ENCODE measurements around the gene HS3ST3A1.

Gene HS3ST3A1

DNA sequence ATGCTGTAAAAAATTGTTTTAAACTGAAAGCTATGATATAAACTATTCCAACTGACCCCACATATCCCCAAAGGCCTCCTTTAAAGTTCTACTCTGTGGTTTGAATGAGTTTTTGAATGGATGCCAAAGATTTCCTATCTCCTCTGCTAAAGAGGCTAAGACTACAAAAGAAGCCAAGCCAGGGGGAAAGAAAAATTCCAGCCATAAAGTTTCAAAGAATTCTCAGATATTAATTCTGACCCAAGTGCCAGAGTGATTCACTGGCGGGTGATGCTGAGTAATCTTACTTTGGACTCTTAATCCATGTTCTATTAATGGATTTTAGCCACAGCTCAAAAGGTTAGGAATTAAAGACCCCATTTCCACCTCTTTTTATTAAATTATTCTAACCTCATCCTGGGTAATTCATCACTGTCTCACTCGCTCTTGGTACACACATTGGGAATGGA, 60.7 kb downstream of the HS3ST3A1 start:
- no peak for DNase-seq (ENCODE audit: extremely low read depth in 1 of 2, low read depth in 1 of 2)

DNA sequence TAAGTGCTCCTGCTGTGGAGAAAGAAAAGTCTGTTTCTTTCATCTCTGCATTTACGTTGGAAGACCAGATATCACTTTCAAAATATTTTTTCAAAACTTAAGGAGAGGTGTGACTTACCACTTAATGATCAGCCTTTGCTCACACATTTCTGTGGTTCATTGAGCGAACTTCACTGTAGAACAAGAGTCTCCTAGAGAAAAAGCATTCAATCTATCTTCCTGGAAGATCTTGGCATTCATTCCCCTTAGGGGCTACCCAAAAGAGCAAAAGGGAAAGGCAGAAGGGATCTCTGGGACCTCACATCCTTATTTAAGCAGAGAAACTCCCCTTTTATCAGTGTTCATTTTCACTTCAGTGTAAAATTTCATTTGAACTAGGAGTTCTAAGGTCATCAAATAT, 61.2 kb downstream of the HS3ST3A1 start:
- DNase-seq (ENCODE audit: extremely low read depth in 1 of 2, low read depth in 1 of 2), result no peak

DNA sequence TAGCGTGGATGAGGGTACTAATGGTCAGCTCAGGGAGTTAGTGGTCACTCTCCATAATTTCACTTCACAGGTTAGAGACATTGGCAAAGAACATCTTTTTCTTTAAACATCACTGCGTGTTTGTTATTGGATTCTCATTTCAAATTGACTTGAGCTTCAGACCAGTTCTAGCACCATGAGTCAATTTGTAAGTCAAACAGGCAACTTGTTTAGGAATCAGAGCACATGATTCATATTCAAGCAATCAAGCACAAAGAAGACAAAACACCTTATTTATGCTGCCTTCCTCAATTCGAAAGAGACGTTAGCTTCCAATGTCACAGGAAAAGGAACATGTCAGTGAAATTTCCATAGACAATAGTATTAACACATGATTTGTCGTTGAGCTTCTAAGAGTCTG, 62.3 kb downstream of the HS3ST3A1 start:
- DNase-seq (ENCODE audit: extremely low read depth in 1 of 2, low read depth in 1 of 2), result no peak

DNA sequence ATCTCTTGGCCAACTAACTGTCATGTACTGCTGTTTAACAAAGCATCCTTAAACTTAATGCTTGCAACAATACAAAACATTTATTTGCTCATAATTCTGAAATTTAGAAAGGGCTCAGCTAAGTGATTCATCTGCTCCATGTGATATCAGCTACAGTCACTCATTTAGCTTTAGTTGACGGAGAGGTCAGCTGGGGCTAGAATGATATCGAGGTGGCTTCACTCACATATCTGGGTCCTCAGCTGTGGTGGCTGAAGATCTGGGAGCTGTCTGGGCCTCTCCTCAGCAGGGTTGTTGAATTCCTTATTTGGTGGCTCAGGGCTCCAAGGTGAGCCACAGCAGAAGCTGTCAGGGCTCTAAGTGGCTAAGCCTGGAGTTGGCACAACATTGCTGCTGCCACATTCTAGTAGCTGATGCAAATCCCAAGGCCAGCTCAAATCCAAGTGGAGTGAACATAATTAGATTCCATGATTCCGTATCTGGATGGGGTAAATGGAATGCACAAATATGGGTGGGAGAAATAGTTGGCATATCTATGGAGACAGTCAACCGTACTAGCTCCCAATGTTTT, 62.8 kb downstream of the HS3ST3A1 start:
- no peak for DNase-seq (ENCODE audit: extremely low read depth in 1 of 2, low read depth in 1 of 2)

DNA sequence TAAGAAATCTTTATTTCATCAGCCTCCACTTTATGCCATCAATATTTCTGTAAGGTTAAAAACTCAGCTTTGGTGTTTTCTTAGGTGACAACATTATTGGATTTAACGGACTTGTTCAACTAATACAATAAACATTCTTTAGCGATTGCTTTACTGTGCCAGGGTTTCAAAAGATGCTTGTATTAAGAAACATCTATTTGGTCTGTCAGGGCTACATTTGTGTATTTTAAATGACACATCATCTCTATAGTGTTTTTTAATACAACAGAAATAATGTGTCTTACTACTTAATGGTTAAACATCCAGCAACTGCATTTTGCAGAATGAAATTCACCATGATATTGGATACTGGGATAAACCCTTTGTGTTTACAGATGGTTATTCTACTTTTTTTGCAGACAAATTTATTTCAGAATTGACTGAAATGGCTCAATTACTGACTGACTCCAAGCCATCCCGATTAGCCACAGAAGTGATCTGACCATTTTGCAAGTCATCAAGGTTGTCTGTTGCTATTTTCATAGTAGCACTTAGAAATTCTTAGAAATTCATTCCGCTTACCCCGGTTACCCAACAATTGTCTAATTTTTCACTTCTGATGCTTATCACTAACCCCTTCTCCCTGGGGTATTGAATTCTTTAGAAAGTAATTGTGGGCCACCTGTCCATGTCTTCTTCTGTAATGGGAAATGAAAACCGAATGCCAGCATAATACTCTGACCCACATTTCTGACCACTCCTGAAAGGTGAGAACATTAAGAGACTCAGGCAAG, 63.7 kb downstream of the HS3ST3A1 start:
- DNase-seq (ENCODE audit: extremely low read depth in 1 of 2, low read depth in 1 of 2), result no peak

DNA sequence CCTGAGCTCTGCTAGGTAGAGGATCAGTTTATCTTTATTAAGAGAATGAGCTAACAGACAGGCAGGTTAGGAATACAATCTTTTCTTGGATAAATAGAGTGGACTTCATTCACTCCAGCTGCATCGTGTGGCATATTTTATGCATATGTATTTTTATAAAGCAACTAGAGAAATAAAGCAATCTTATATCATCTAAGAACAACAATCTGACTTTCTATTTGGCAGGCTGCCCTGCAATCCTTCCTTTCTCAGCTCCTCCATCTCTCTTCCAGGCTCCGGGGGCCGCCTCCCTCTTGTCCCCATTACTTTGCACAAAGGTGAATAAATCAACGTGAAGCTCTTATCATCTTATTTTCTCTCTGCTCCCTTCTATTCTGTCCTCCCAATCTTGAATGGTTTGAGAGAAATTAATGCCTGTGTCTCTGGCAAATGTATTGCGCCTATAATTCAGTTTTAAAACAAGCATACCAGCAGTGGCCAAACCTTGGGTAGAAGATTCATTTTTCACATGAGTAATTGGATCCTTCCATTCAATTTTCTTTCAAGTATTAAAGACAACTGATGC, 64.5 kb downstream of the HS3ST3A1 start:
- DNase-seq (ENCODE audit: extremely low read depth in 1 of 2, low read depth in 1 of 2), result no peak

DNA sequence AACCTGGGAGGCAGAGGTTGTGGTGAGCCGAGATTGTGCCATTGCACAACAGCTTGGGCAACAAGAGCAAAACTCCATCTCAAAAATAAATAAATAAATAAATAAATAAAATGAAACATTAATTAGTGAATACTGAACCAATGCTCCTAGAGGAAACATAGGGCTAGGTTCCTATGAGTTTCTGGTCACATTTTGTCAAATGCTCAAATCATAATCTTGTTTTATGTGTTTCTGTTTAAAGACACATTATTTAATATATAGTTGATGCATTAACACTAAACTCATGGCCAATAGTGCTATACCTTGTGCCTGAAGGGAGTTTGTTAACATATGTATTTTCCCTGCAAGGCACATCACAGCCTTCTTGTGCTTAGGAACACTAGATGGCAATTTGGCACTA, 66.8 kb downstream of the HS3ST3A1 start:
- DNase-seq (ENCODE audit: extremely low read depth in 1 of 2, low read depth in 1 of 2), result no peak

DNA sequence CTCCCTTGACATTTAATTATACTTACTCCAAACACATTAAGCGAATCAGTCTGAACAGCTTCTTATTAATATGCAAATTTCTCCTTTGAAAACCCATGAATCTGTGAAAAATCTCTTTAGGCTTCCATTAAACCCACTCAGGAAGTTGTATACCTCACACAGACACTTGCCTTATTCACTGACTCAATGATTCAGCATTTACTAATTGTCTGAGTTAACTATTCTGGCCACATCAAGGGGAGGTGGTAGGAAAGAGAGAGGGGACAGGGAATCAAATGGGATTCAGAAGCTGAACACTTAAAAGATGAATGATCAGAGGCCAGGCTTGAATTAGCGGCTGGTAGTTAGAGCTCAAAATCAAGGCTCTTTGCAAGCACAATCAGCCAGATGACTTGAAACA, 70.0 kb downstream of the HS3ST3A1 start:
- no peak for DNase-seq (ENCODE audit: extremely low read depth in 1 of 2, low read depth in 1 of 2)

DNA sequence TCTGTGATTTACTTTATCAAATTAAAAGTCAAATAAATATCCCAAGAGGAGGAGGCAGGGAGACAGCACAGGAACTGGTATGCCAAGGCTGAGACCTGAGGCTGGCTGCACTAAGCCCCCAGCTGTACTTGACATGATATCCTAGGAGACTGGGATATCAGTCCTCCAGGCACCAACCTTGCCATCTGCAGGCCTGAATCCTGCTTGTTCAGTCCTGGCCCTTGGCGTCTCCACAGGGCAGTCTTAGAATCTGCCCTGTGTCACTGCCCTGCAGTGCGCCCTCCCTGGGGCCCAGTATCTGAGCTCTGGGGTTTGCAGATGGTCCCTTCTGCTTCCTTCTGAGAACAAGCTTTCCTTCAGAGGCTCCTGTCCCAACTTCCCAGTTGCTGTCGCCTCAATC, 75.9 kb downstream of the HS3ST3A1 start:
- DNase-seq (ENCODE audit: extremely low read depth in 1 of 2, low read depth in 1 of 2), result no peak

DNA sequence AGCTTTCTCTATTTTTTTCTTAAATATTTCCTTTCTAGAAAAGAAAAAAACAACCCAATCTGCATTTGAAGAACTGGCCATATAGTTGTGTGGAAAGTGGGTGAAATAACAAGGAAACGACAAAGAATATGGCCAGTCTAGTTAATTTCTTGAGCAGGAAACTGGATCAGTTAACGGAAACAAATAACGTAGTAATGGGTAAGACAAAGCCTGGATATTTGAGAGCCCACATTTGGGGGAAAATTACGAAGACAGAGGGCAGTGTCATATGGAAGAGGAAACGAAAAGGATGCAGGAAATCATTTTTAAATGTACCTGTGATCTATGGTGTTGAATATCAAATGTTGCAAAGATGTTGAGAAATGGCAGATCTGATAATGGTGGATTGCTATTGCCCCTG, 78.6 kb downstream of the HS3ST3A1 start:
- DNase-seq (ENCODE audit: extremely low read depth in 1 of 2, low read depth in 1 of 2), result no peak

DNA sequence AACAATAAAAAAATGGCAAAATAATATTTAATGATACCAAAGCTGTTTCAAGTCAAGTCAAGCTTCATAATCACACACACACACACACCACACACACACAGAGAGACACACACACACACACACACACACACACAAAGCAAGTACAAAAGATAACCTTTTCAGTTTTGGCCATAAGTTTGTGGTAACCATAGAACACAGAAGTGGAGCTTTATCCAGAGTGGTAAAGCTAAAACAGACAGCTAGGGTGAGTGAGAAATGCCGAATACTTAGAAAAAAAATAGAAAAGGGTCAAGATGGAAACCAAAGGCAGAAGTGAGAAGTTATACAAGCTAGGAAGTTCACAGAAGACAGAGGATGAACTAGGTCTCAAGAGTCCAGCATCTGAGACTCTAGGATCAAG, 79.0 kb downstream of the HS3ST3A1 start:
- DNase-seq (ENCODE audit: extremely low read depth in 1 of 2, low read depth in 1 of 2), result no peak

DNA sequence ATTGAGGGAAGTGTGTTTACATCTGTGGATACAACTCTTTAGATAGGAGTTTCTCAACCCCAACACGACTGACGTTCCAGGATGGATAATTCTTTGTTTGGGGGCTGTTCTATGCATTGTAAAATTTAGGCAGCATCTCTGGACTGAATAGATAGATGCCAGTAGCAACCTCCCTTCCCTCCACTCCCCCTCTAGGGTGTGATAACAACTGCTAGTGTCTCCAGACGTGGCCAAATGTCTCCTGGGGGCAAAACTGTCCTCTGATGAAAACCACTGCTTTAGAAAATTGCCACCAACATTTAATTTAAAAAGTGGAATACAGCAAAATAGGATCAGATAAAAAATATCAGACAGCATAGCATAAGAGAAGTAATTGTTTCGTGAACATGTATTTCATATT, 79.9 kb downstream of the HS3ST3A1 start:
- no peak for DNase-seq (ENCODE audit: extremely low read depth in 1 of 2, low read depth in 1 of 2)

DNA sequence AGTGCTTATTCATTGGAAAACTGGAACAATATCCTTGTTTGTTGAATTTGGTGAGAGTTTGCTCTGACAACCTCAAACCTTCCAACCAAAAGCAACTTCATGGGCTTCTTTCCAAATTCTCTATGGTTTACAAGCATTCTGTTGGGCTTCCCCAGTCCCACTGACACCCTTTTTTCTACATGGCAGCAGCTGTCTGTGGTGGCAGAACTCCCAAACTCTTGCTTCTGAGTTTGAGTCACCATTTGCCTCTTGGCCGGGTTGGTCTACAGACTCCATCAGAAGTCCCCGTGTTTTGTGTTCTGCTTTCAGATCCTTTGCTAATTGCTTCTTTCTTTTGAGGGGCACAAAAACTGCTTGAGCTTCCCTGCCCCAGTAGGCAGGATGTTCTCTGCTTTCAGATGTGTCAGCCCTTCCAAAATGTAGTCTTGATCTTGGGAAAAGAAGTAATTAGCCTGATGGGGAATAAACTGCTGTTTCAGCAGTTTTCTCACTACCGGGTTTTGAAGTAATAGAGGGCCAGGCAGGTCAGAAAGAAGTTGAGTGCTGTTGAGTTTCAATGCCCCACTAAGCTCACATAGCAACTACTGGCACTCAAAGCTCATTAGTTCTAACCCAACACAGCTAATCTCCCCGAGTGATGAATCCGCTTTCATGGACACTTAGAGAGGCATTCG, 80.7 kb downstream of the HS3ST3A1 start:
- DNase-seq (ENCODE audit: extremely low read depth in 1 of 2, low read depth in 1 of 2), result no peak

DNA sequence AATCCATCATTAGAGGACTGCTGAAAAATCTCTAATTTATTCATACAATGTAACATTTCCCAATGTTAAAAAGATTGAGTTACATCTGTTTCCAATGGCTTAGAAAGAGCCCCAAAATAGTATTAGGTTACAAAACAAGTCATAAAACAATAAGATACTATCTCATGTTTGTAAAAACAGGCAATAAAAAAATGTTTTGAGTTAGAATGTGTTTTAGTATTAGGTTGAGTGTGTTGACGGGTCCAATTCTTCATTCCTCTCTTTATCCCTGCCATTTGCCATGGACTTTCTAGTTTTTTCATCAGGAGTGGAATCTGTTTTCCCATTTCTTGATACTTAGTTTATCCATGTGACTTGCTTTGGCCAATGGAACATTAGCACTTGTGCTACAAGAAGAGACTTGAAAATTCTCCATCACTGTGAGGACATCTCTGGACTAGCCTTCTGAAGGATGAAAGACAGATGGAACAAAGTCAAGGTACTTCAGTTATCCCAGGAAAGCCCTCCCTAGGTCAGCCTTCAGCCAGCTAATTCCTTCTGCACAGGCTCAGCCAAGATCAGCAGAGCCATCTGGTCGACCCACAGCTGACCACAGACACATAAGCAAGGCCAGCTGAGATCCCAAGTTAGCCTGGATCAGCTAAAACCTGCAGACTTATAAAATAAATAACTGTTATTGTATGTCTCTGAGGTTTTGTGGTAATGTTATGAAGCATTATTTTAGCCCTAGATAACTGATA, 83.3 kb downstream of the HS3ST3A1 start:
- DNase-seq (ENCODE audit: extremely low read depth in 1 of 2, low read depth in 1 of 2), result no peak

DNA sequence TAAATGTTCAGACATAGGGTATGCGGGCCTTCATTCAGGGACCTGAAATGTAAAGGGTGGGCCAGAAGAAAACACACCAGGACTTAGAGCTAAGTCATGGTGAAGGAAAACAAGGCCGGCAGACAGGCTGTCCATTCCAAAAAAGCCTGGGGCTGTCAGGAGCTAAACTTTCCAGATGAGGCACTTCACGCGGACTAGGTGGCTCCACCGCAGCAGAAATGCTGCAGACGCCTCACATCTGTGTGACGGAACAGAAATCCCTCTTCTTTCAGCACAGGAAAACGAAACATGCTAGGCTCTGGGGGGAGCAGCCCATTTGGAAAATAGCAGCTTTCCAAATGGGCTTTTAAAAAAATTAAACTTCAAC, 88.7 kb downstream of the HS3ST3A1 start:
- DNase-seq (ENCODE audit: extremely low read depth in 1 of 2, low read depth in 1 of 2), result no peak

DNA sequence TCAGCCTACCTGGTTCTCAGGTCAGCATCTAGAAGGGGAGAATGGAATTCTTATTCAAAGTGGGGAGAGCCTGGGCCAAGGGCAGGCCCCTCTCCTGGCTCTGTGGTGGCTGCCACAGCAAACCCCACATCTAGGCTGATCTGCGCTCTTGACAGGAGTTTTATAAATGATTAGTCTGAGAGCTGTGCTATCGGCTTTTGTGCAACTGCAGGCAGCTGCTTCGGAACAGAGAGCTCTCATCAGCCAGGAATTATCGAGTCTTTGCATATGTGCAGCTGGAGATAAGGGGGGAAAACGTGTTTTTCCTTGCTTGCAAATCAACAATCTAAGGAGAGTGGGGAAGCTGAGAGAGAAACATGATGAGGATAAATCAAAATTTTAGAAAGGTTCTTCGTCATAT, 91.7 kb downstream of the HS3ST3A1 start:
- no peak for DNase-seq (ENCODE audit: extremely low read depth in 1 of 2, low read depth in 1 of 2)

DNA sequence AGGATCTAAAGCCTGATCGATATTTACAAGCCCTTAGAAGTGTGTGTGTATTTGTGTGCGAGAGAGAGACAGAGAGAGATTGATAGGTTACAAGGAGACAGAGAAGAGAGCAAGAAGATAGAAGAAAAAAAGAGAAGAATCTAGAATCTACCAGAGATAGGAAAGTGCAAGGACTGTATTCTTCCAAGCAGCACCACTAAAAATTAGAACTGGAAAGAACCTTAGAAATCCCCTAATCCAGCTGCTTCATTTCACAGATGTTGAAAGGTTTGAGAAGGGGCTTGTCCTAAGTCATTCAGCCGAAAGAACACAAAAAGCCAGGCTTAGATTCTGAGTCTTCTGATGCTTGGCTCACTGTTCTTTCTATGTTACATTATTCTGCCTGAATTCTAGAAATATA, 92.2 kb downstream of the HS3ST3A1 start:
- DNase-seq (ENCODE audit: extremely low read depth in 1 of 2, low read depth in 1 of 2), result no peak

DNA sequence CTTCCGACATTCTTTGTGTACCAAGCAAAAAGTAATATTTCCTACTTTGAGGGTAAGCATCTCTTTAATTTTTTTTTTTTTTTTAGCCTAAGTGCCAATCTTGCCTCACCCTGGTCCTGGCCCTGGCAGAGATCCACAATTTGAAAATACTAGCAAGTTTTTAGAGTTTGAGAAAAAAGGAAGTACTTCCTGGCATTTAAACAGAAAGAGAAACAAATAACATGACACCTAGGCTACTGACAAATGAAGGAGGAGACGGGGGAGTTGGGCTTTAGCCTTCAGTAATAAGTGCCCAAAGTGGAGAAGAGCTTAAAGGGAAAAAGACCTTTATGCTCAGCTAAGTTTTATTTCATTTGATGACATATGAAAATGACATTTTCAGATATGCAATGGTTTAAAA, 92.8 kb downstream of the HS3ST3A1 start:
- DNase-seq (ENCODE audit: extremely low read depth in 1 of 2, low read depth in 1 of 2), result no peak

DNA sequence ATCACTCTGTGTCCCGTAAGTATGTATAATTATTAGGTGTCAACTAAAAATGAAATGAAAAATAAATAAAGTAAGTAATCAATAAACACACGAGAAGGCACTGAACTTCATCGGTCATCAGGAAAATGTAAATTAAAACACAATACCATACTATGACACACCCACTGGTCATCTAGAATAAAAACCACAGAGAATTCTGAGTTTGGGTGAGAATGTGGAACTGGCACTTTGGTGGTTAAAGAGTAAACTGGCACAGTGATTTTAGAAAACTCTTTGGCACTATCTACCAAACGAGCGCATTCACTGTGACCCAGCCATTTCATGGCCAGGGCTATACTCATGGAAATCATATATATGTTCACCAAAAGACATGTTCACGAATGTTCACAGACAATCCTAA, 98.2 kb downstream of the HS3ST3A1 start:
- no peak for DNase-seq (ENCODE audit: extremely low read depth in 1 of 2, low read depth in 1 of 2)

DNA sequence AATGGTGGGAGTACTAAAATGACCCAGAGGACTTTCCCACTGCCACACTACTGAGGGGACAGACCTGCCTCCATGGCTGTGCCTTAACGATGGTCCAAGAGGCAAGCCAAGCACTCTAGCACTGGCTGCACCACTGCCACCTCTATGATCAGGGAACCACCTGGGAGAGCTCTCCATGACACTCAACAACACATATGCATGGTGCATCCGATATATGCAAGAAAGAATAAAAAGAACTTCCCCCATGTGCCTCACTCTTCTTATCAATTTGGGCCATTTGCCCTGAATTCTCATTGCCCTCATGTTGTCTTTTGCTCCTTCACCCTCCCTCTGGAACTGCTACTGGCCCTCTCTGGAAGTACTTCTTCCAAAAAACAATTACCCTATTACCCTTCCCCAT, 99.5 kb downstream of the HS3ST3A1 start:
- no peak for DNase-seq (ENCODE audit: extremely low read depth in 1 of 2, low read depth in 1 of 2)

DNA sequence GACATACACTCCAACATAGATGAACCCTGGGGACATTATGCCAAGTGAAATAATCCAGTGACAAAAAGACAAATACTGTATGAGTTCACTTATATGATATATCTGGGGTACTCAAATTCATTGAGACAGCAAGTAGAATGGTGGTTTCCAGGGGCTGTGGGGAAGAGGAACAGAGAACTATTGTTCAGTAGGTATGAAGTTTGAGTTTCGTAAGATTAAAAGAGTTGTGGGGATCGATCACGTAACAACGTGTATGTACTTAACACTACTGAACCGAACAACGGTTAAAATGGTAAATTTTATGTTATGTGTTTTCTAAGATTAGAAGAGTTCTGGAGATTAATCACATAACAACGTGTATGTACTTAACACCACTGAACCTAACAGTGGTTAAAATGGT, 100.8 kb downstream of the HS3ST3A1 start:
- no peak for DNase-seq (ENCODE audit: extremely low read depth in 1 of 2, low read depth in 1 of 2)
